Urinary bladder (tissue), 4 donors: ENCODE results near the gene SLC22A23. TPM values are rescaled to one million over a fixed set of nuclear protein-coding genes. Genes with fewer than 3 reads are reported as not detected.

ENCODE experiments used
- DNase-seq: peaks from one replicate; pipeline ENCODE4 v3.0.0-alpha.2; 2015; ENCODE audit errors: extremely low spot score
- H3K27ac ChIP-seq: one replicate; pipeline ENCODE4 v1.5.1; 2013; ENCODE audit warnings: low read depth, mild to moderate bottlenecking, moderate library complexity
- H3K36me3 ChIP-seq: one replicate; pipeline ENCODE4 v1.6.1; 2013; ENCODE audit warnings: mild to moderate bottlenecking, moderate library complexity; ENCODE audit not compliant: insufficient read depth
- H3K4me1 ChIP-seq: one replicate; pipeline ENCODE4 v1.6.1; 2013; ENCODE audit warnings: mild to moderate bottlenecking, moderate library complexity; ENCODE audit not compliant: insufficient read depth
- H3K4me3 ChIP-seq: one replicate; pipeline ENCODE4 v1.5.1; 2013; ENCODE audit warnings: low read depth, low read length
- WGBS: extraction: QIAGEN DNeasy Blood & Tissue Kit; methylation state at CpG from one replicate; pipeline ENCODE4 v1.1.7; 2013; 5-methylcytosine and 5-hydroxymethylcytosine counted together
- polyA plus RNA-seq: library from polyadenylated mRNA; stranded (reverse); fragments of 200-250 nt; gene quantifications from one replicate; pipeline ENCODE4 v1.2.3, GENCODE V29; 2013
- total RNA-seq: library from RNA; depleted of rRNA; stranded (reverse); fragments of >200 nt; gene quantifications from one replicate; pipeline ENCODE4 v1.2.3, GENCODE V29; 2014
- donor health status: healthy with polysubstance abuse.
- donor health status: healthy.

Gene SLC22A23
- total and polyA plus RNA-seq, 2 donors: 4.9 to 6.6 TPM

DNA sequence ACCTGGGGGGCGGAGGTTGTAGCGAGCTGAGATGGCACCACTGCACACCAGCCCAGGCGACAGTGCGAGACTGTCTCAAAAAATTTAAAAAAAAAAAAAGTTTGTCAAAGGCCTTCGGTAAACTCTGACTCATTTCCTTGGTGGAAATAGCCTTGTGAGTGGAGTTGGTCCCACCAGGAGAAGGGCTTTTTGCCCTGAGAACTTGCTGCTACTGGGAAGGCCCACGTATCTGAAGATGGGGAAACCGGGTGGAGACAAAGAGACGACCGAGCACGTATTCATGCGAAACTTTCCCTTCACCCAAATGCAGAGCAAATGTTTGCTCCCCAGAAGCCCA, 51.7 kb downstream of the SLC22A23 start:
- Histone ChIP-seq H3K27ac (no peak overlapping the region), H3K36me3 (no peaks in the 10 kb centered on the region), H3K4me3 (no peak overlapping the region), H3K4me1 (no peaks in the 10 kb centered on the region)
- DNase-seq: no peak
- 94% methylated on average over 11 of the region's 11 CpGs for WGBS

DNA sequence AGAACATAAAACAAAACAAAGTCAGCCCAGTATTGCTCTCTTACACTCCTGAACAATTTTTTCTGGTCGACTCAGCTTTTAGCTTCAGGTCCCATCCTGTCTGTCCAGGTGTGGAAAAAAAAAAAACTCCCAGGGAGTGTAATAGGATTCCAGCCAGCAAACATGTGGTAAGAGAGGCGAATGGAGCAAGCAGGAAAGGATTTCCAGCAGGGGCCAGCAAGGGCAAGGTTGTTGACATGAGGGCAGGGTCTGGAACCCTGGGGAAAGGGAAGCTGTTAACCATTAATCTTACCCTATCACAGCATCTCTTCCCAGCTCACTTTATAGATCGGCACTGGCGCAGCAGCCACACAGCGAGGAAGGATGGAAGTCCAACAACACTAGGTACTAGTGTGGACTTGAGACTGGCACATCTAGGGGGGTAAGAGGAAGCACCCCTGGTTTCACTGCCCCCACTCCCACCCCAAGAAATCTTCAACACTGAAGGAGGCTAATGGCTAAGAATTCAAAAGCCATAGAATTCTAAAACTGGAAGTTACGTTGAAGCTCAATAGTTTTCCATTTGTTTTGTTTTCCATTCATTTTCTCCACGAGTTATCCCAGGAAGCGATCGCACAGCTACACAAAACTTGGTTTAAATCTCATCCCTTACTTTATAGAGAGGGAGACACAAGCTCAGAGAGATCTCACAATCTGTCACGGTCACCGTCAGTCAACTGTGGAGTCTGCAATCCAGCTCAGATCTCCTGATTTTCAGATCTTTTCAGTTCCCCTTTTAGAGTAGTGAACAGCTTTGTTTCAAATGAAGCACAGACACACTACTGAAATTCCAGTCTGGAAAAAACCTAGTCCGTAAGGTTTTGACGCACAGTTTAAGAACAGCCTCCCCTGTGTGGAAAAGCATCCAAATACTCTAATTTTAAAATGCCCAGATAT, 53.3 kb downstream of the SLC22A23 start:
- no peak for DNase-seq
- no peaks in the 10 kb centered on the region for H3K36me3 ChIP-seq
- H3K4me3 ChIP-seq: no peak overlapping the region
- no peak overlapping the region for H3K27ac ChIP-seq
- H3K4me1 ChIP-seq: no peaks in the 10 kb centered on the region
- WGBS: 72% methylated on average over 13 of the region's 13 CpGs

DNA sequence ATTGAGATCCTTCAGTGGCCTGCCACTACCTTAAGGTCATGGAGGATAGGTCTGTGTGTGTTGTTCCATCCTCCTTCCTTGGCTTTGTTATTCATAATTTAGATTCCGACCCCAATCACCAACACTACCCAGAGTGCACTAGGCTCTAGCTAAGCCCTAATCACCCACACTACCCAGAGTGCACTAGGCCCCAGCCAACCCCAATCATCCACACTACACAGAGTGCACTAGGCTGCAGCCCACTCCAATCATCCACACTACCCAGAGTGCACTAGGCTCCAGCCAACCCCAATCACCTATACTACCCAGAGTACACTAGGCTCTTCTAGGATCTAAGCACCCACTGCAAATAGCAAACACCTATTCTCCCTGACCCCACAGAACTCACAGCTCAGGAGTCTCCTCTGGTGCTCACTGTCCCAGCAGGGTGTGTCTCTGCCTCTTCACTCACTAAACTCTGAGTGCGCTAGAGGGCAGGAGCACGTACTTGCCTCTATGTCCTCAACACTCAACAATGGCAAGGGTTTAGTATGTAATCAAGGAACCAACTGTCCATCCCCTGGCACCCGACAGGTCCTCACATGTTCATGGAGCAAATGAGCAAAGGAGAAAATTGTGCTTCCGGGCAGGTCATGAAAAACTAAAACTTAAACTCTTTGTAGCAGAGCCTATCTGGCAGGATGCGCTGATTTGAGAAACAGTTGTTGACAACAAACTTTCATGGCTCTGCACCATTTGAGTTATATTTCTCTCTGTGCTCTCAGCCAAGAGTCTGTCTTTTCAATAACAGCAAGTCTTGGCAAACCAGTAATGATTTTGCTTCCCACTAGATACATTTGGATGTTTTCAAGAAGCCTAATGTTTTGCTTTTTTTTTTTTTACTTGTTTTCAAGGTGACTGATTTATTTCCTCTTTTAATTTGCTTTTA, 54.3 kb downstream of the SLC22A23 start:
- WGBS: 75% methylated on average over 6 of the region's 6 CpGs
- Histone ChIP-seq H3K36me3 (no peaks in the 10 kb centered on the region), H3K27ac (no peak overlapping the region), H3K4me3 (no peak overlapping the region), H3K4me1 (no peaks in the 10 kb centered on the region)
- no peak for DNase-seq

DNA sequence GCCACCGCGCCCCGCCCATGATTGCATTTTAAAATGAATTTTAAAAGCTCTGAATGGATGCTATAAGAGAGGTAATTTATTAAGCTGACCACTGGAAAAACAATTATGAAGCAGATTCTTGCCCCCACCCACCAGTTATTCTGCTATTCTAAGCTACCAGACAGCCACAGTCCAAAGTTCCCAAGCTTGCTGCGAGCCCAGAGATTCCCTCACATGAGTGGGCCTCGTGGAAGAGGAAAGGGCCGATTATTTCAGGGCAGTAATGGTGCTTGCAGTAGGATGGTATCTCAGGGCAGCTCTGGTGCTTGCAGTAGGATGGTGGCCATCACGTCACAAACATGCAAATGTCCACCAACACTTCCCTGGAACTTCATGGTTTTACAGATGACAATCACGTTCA, 56.7 kb downstream of the SLC22A23 start:
- DNase-seq: no peak
- no peaks in the 10 kb centered on the region for H3K4me1 ChIP-seq
- H3K4me3 ChIP-seq: no peak overlapping the region
- WGBS: 93% methylated on average over 8 of the region's 8 CpGs
- no peaks in the 10 kb centered on the region for H3K36me3 ChIP-seq
- no peak overlapping the region for H3K27ac ChIP-seq

DNA sequence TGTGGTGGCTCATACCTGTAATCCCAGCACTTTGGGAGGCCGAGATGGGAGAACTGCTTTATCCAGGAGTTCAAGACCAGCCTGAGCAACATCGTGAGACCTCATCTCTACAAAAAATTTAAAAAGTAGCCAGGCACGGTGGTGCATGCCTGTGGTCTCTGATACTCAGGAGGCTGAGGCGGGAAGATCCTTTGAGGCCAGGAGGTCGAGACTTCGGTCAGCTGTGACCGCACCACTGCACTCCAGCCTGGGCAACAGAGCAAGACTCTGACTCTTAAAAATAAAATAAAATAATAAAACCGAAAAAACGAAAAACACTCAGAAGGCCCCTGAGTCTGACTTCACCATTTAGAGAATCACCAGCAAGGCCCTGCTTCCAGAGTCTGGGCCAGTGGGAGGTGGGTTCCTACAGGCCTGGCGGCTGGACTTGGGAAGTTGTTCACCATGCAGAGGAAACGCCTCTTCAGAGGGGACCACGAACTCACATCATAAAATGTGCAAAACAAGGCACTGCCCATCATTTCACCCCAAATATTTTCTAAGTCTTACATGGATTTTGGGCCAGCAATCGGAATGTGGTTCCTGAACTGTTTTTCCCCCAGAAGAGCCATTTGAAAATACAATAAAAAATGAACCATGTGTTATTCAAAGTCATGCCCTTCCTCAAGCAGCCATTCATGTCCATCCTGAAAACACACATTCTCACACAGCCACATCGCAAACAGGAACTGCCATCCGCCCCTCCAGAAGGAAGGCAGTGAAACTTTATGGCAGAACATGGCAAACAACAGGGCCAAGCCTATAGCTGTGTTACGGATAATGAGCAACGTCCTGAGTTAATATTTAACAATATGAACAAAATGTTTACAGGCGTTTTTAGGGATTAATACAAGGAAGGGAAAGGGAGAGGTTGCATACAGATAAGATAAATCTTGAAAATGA, 57.8 kb downstream of the SLC22A23 start:
- Histone ChIP-seq H3K4me3 (no peak overlapping the region), H3K4me1 (no peaks in the 10 kb centered on the region), H3K36me3 (no peaks in the 10 kb centered on the region), H3K27ac (no peak overlapping the region)
- 91% methylated on average over 18 of the region's 18 CpGs for WGBS
- DNase-seq: no peak

DNA sequence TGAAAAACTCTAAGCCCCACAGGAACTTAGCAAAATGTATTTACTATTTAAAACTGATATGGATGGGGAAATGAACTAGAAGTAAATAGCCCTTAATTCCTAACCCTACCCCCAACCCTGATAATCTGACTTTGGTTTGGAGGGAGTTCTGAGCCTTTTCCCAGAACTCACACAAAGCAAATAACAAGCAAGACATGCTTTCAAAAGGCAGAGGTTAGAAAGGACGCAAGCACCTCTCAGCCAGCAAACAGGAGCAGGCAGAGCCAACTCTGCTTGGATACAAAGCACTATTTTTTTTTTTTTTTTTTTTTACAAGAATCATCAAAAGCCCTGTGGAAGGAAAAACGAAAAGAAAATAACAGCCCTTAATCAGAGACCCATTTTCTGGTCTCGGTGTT, 58.7 kb downstream of the SLC22A23 start:
- H3K27ac ChIP-seq: no peak overlapping the region
- no peak for DNase-seq
- 52% methylated on average over 3 of the region's 3 CpGs for WGBS

DNA sequence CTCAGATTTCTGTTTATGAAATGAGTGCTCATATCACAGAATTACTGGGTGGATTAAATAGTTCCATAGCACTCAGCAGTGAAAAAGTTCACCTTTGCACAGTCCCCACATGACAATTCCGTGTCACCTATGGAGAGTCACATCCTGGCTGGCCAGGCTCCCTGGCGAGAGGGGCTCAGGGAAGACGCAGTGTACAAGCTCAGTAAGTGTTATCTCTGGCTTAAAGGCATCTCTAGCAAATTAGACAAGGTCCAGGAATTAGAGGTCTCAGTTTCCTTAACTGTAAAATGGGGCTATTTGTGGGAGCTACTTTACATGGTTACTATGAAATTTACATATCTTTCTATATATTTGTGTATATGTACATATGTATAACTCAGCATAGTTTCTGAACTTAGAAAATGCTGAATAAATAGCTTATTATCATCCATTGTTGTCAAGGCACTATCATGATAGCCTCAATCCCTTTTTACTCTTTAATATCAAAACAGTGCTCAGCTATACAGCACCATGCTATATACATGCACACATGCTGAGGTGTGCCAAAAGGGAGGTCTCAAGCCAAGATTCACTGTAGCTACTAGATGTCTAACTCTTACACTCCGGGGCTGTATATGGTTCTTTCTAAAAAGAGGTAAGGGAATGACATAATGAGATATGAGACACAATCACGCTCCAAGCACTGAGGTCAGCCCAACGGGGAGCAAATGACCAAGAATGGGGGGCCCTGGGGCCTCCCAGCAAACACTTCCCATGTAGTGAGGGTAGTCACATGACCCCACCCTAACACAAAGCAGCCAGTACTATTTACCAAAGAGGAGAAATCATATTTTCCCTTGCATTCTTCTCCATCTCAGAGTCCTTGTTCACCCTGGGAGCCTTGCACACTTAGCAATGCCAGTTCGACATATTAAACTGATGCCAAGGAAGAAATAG, 59.4 kb downstream of the SLC22A23 start:
- no peak for DNase-seq
- no peak overlapping the region for H3K27ac ChIP-seq
- WGBS: 80% methylated on average over 7 of the region's 7 CpGs
- H3K36me3 ChIP-seq: no peaks in the 10 kb centered on the region
- no peak overlapping the region for H3K4me3 ChIP-seq
- no peaks in the 10 kb centered on the region for H3K4me1 ChIP-seq

More for the DNA sequence above, 58.7 kb downstream of the SLC22A23 start:
- Histone ChIP-seq H3K4me1 (no peaks in the 10 kb centered on the region), H3K36me3 (no peaks in the 10 kb centered on the region), H3K4me3 (no peak overlapping the region)

DNA sequence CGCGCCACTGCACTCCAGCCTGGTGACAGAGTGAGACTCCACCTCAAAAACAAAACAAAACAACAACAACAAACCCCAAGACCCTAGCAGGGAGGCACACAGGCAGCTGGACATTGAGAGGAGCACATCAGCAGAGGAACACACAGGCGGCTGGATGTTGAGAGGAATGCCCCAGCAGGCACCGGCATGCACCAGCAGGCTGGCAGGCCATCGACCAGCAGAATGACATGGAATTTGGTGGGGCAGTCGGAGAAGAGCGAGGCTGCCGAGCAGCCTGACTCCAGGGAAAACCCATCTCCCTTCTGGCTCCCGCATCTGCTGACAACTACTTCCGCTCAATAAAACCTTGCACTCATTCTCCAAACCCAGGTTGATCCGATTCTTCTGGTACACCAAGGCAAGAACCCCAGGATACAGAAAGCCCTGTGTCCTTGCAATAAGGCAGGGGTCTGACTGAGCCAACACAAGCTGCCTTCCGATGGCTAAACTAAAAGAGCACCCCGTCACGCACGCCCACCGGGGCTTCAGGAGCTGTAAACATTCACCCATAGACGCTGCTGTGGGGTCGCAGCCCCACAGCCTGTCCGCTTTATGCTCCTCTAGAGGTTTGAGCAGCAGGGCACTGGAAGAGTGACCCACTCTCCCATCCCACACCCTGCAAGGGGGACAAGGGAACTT, 60.2 kb downstream of the SLC22A23 start:
- Histone ChIP-seq H3K27ac (no peak overlapping the region), H3K4me3 (no peak overlapping the region), H3K4me1 (no peaks in the 10 kb centered on the region), H3K36me3 (no peaks in the 10 kb centered on the region)
- 87% methylated on average over 19 of the region's 19 CpGs for WGBS
- no peak for DNase-seq

DNA sequence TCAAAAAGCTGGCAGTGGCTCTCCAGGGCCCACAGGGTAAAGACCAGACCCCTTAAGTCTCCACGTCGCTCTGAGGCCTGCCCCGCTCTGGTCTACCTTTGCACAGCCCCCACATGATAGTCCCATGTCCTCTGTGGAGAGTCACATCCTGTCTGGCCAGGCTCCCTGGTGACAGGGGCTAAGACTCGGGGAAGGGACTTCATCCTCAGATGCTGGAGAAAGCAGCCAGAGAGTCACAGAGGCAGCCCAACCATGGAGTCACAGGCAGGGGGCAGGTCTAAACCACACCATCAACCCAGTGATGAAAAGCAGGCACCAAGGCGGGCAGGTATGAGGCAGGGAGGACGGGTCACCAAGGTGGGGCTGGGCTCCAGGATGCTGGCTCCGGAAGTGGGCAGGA, 62.2 kb downstream of the SLC22A23 start:
- Histone ChIP-seq H3K27ac (no peak overlapping the region), H3K4me3 (no peak overlapping the region), H3K36me3 (no peaks in the 10 kb centered on the region), H3K4me1 (no peaks in the 10 kb centered on the region)
- no peak for DNase-seq
- WGBS: 92% methylated on average over 7 of the region's 7 CpGs

DNA sequence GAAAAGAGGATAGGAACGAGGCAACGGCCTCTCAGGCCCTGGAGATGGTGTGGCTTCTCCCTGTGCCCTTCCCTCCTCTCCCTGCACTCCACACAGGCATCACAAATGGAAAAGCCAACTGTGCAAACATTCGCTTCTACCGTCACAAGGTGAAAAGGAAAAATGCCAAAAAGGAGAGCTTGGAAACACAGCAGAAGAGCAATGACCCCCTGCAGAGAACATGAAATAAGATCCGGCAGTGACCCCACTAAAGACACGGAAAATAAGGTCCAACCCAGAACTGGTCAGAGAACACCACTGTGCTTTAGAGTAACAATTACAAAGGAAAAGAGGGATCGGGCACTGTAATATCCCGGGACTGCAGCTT, 63.0 kb downstream of the SLC22A23 start:
- DNase-seq: no peak
- 87% methylated on average over 8 of the region's 8 CpGs for WGBS
- Histone ChIP-seq H3K36me3 (no peaks in the 10 kb centered on the region), H3K27ac (no peak overlapping the region), H3K4me1 (no peaks in the 10 kb centered on the region), H3K4me3 (no peak overlapping the region)

DNA sequence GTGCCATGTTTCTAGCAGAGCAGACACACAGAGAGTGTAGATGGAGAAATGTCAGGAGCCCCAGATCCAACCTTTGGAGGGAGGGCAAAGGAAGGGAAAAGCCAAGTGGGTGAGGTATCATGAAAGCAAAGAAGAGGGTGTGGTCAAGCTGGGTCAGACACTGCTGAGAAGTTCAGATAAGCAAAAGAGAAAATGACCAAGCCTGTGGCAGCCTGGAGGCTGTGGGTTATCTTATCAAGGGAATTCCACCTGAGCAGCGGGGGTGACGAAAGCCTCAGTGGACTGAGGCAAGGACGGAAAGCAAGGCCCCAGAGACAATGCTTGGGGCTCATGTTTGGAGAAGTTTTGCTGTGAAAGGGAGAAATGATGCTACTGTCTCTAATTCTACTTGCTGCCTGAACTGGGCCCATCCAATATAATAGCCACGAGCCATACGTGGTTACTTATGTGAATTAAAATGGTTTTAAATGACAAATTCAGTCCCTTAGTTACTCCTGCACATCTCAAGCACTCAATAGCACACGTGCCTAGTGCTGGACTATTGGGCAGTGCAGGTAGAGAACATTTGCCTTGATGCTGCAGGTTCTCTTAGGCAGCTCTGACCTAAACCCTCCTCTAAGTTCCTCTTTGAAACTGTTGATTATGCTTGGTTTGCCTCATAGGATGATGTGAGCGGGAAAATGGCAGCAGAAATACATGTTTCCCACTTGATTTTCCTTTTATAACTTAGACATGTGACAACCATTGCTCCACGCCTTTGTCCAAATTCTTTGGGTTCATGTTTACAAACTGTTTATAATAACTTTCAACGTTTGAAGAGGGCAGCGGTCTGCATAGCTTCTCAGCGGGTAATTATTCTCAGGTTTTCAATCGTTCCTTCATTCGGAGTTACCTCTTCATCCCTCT, 63.7 kb downstream of the SLC22A23 start:
- WGBS: 81% methylated on average over 13 of the region's 13 CpGs
- no peaks in the 10 kb centered on the region for H3K4me1 ChIP-seq
- H3K27ac ChIP-seq: no peak overlapping the region
- H3K36me3 ChIP-seq: no peaks in the 10 kb centered on the region
- H3K4me3 ChIP-seq: no peak overlapping the region
- DNase-seq: no peak
